HepG2 (cell line): ENCODE measurements around the gene SRP19. TPM values are rescaled to one million over a fixed set of nuclear protein-coding genes. Genes with fewer than 3 reads are reported as not detected.

Source experiments
- AHDC1 ChIP-seq: sonication (generic); formaldehyde crosslinking; IDR thresholded peaks from 2 replicates; pipeline ENCODE4 v1.5.1; 2020; ENCODE audit warnings: mild to moderate bottlenecking, missing genetic modification reagents, borderline replicate concordance
- ASH2L ChIP-seq: fragments of 300-600, 200-600 bp; sonication (generic); IDR thresholded peaks from 2 replicates; pipeline ENCODE4 v1.7.0; 2017; ENCODE audit warnings: low read depth, mild to moderate bottlenecking, moderate library complexity, mixed read lengths, low read length; ENCODE audit not compliant: insufficient read length
- CBX2 ChIP-seq, 2 experiments: fragments of 200-600 bp in 1 of 2; sonication (generic); formaldehyde crosslinking in 1 of 2; IDR thresholded peaks; 2 replicates each; pipeline versions ENCODE4 v1.7.0 to v1.8.1; 2018 to 2022; ENCODE audit warnings: low read depth in 2 of 2, low read length in 1 of 2, mild to moderate bottlenecking in 1 of 2, missing genetic modification reagents in 1 of 2
- NR2C2 ChIP-seq: sonication (generic); formaldehyde crosslinking; IDR thresholded peaks from 2 replicates; pipeline ENCODE4 v1.4.0; 2020; ENCODE audit warnings: missing genetic modification reagents, mild to moderate bottlenecking, moderate library complexity, borderline replicate concordance
- PBX3 ChIP-seq: sonication (generic); formaldehyde crosslinking; IDR thresholded peaks from 2 replicates; pipeline ENCODE4 v1.8.1; 2023; ENCODE audit warnings: missing genetic modification reagents, inconsistent platforms, borderline replicate concordance
- RARA ChIP-seq: IDR thresholded peaks from 2 replicates; pipeline ENCODE4 v1.6.1; 2016; ENCODE audit warnings: missing genetic modification reagents, missing compliant biosample characterization
- SETDB1 ChIP-seq: sonication (generic); formaldehyde crosslinking; IDR thresholded peaks from 2 replicates; pipeline ENCODE4 v1.5.1; 2020; ENCODE audit warnings: missing genetic modification reagents, mild to moderate bottlenecking, borderline replicate concordance
- SIN3A ChIP-seq: IDR thresholded peaks from 2 replicates; pipeline ENCODE4 v1.6.1; 2011; ENCODE audit warnings: low read depth, mild to moderate bottlenecking, control low read depth, low read length, borderline replicate concordance
- SRY ChIP-seq: sonication (generic); formaldehyde crosslinking; IDR thresholded peaks from 2 replicates; pipeline ENCODE4 v1.8.0; 2022; ENCODE audit warnings: mild to moderate bottlenecking, missing genetic modification reagents
- THYN1 ChIP-seq: sonication (generic); formaldehyde crosslinking; IDR thresholded peaks from 2 replicates; pipeline ENCODE4 v1.8.1; 2023; ENCODE audit warnings: low read depth, mild to moderate bottlenecking, moderate library complexity, missing genetic modification reagents, borderline replicate concordance
- YY1 ChIP-seq: IDR thresholded peaks from 2 replicates; pipeline ENCODE4 v1.6.1; 2011; ENCODE audit warnings: low read length, low read depth, moderate library complexity, mild to moderate bottlenecking; ENCODE audit not compliant: insufficient read depth, insufficient replicate concordance
- ZBTB49 ChIP-seq: sonication (generic); formaldehyde crosslinking; IDR thresholded peaks from 2 replicates; pipeline ENCODE4 v1.4.0; 2020; ENCODE audit warnings: missing genetic modification reagents, borderline replicate concordance
- ZBTB8A ChIP-seq: sonication (generic); formaldehyde crosslinking; IDR thresholded peaks from 2 replicates; pipeline ENCODE4 v1.4.0; 2020; ENCODE audit warnings: mild to moderate bottlenecking, low read depth, missing genetic modification reagents, borderline replicate concordance
- ZFP62 ChIP-seq: sonication (generic); formaldehyde crosslinking; IDR thresholded peaks from 2 replicates; pipeline ENCODE4 v1.4.0; 2020; ENCODE audit warnings: missing genetic modification reagents
- ZNF432 ChIP-seq: sonication (generic); formaldehyde crosslinking; IDR thresholded peaks from 2 replicates; pipeline ENCODE4 v1.5.0; 2020; ENCODE audit warnings: missing genetic modification reagents, mild to moderate bottlenecking, borderline replicate concordance
- ZNF629 ChIP-seq: sonication (generic); formaldehyde crosslinking; conservative IDR thresholded peaks from 2 replicates; pipeline ENCODE4 v1.5.0; 2020; ENCODE audit warnings: missing genetic modification reagents
- polyA plus RNA-seq, 8 experiments: library from polyadenylated mRNA; depleted of rRNA in 3 of 8; stranded (reverse) in 7 of 8; unstranded in 1 of 8; fragments of >200 nt; fragmentation: Illumina TruSeq in 4 of 8; extraction: Trizol in 4 of 8; gene quantifications; 2 replicates each; pipeline versions ENCODE4 v1.2.1 to v1.2.3, GENCODE V29; 2011 to 2016; ENCODE audit warnings: low read depth in 4 of 8, missing spikeins in 1 of 8, mixed read lengths in 1 of 8; ENCODE audit not compliant: insufficient read depth in 1 of 8
- total RNA-seq, 5 experiments: library from RNA; depleted of rRNA; stranded (reverse); fragments of >200 nt; fragmentation: Illumina TruSeq; extraction: Trizol; gene quantifications; 2 replicates each; pipeline ENCODE4 v1.2.3, GENCODE V29; 2016; ENCODE audit warnings: low read depth in 1 of 5

SRP19 gene
- total and polyA plus RNA-seq, 2 of the 13 experiments (the other 11 are each of a cell fraction or from before 2014, with no cell fraction given), result 46.9 to 143 TPM

- TF ChIP-seq CBX2 (IDR thresholded peaks at IDR 0.05; ENCODE audit: low read depth, low read length), result no peak
- no peak for TF ChIP-seq CBX2 (CRISPR knock-in tag; IDR thresholded peaks at IDR 0.05; ENCODE audit: low read depth)
- peak; percentile 32; the same call in 1 of the 2 replicates for TF ChIP-seq ZNF629 (CRISPR knock-in tag)
- peak; percentile 50; the same call in 1 of the 2 replicates for TF ChIP-seq NR2C2 (CRISPR knock-in tag)
- TF ChIP-seq ZBTB49 (CRISPR knock-in tag), result peak; percentile 93; the same call in 1 of the 2 replicates
- peak; percentile 75 for TF ChIP-seq YY1
- no peak for TF ChIP-seq THYN1 (CRISPR knock-in tag)
- peak; percentile 94 for TF ChIP-seq SETDB1
- peak; percentile 88; the same call in 1 of the 2 replicates for TF ChIP-seq SRY
- no peak for TF ChIP-seq AHDC1 (CRISPR knock-in tag)
- no peak for TF ChIP-seq ZNF432
- TF ChIP-seq ASH2L, result peak; percentile 96
- peak; percentile 54 for TF ChIP-seq RARA (CRISPR knock-in tag)
- TF ChIP-seq SIN3A, result no peak
- 0 out of 2 replicates have a peak, but pooled peaks have one; percentile 84 for TF ChIP-seq ZBTB8A (CRISPR knock-in tag)
- peak; percentile 95 for TF ChIP-seq PBX3 (CRISPR knock-in tag)
- no peak for TF ChIP-seq ZFP62 (CRISPR knock-in tag)
Observed at GRCh38 chr5:112860929-112861637, at the start of gene SRP19 (continued).
